ELR (cell line): Measurements from ENCODE around the gene VASP.

Source experiments
- DNase-seq: peaks from one replicate; pipeline ENCODE4 v3.0.0-alpha.2; 2015; ENCODE audit warnings: low read depth

The VASP gene

DNA sequence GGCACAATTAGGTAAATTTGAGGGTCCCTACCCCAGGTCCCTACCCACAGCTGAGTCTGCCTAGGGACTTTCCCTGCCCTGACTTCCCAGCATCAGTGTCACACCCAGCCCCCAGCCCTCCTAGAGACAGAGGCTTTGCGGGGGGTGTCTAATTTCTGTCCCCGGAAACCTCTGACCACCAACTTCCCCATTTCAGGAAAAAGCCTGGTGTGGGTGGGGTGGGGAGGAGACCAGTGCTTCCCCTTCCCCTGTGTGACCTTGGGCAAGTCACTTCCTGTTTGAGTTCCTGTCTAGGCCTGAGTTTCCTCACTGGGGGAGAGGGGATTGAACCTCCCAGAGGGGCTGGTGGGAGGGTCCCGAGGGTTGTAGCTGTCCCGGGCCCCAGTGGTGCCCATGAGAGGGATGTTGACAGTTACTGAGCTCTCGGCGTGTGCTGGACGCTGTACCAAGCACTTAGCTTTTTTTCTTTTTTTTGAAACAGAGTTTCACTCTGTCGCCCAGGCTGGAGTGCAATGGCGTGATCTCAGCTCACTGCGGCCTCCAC is 7.9 kb downstream of the VASP start:
- no peak for DNase-seq

DNA sequence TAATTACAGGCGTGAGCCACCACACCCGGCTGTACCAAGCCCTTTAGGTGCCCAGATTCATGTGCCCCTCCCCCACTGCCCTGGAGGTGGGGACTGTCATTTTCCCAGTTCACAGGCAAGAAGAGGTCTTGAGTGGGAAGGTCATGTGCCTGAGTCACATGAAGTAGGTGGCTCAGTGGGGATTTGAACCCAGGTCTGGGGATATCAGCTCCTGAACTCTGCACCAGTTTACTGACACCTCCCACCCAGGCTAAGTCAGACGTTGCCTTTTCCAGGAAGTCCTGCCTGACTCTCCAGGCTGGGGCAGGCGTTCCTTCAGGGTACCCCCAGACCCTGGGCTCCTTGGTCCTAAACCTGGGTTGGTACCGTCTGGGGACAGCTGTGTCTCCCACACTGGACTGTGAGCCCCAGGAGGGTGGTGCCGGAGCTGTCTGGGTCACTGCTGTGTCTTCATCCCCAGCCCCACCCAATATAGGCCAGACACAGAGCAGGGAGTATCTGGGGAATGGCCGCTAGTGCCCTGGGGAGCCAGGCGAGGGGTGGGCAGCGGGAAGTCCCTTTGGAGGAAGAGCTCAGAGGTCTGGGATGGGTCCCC is 8.6 kb downstream of the VASP start:
- no peak for DNase-seq

DNA sequence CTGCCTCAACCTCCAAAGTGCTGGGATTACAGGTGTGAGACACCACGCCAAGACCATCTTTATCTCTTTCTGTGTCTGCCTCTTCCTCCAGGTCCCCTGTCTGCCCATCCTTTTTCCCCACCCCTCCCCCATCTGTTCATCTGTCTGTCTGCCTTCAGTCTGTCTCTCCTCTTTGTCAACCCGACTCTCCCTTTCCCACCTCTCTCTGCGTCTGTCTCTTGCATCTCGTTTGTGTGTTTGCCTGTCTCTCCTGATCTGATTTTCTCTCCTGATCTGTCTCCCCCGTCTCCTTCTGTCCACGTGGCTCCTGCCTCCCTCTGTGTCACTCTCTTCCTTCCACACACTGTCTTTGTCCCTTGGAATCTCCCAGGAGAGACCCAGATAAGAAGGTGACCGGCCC is 10.0 kb downstream of the VASP start:
- no peak for DNase-seq

DNA sequence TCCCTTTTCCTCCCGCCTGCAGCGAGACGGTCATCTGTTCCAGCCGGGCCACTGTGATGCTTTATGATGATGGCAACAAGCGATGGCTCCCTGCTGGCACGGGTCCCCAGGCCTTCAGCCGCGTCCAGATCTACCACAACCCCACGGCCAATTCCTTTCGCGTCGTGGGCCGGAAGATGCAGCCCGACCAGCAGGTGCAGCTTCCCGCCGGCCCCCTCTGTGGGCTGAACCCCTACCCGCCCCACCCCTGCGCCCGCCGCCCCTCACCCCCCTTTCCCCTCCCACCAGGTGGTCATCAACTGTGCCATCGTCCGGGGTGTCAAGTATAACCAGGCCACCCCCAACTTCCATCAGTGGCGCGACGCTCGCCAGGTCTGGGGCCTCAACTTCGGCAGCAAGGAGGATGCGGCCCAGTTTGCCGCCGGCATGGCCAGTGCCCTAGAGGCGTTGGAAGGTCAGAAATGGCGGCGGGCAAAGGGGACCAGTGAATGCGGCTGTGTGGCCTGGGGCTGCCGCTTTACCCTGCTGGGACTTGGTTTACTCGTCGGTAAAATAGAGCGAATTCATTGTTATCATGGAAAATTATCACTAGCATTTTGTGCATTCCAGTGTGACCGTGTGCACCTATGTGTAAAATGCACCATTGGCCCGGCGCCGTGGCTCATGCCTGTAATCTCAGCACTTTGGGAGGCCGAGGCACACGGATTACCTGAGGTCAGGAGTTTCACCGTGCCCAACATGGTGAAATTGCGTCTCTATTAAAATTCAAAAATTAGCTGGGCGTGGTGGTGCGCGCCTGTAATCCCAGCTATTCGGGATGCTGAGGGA is 10.6 kb downstream of the VASP start:
- DNase-seq: no peak

DNA sequence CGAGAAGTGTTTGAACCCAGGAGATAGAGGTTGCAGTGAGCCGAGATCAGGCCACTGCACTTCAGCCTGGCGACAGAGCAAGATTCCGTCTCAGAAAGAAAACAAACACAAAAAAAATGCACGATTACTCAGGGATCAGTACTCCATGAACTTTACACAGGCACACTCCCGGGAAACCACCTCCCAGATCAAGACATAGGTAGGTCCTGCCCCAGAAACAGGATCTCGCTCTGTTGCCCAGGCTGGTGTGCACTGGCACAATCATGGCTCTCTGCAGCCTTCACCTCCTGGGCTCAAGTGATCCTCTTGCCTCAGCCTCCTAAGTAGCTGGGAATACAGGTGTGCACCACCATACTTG is 11.2 kb downstream of the VASP start:
- DNase-seq: no peak

DNA sequence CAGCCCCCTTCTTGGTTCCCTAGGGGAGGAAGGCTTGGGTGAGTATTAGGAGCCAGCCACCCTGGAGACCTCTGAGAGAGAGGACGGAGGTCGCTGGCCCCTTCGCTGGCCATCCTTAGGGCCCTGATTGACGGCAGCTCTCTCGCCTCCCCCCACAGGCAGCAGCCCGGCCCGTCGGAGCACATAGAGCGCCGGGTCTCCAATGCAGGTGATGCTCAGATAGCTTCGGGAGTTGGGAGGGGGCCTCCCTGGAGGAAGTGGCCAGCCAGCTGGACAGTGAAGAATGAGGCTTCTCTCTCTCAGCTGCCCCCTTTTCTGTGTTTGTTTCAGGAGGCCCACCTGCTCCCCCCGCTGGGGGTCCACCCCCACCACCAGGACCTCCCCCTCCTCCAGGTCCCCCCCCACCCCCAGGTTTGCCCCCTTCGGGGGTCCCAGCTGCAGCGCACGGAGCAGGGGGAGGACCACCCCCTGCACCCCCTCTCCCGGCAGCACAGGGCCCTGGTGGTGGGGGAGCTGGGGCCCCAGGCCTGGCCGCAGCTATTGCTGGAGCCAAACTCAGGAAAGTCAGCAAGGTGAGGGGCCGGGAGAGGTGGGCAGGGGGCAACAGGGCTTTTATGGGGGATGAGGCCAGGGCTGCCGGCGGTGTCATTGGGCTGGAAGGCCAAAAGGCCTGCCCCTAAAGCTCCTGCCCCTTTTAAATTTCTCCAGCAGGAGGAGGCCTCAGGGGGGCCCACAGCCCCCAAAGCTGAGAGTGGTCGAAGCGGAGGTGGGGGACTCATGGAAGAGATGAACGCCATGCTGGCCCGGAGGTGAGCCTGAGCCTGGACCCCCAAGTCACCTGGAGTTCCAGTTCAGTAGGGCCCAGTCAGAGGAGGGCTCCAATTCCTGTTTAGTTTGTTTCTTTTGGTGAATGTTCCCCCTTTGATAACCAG is 15.0 kb downstream of the VASP start:
- DNase-seq: no peak

DNA sequence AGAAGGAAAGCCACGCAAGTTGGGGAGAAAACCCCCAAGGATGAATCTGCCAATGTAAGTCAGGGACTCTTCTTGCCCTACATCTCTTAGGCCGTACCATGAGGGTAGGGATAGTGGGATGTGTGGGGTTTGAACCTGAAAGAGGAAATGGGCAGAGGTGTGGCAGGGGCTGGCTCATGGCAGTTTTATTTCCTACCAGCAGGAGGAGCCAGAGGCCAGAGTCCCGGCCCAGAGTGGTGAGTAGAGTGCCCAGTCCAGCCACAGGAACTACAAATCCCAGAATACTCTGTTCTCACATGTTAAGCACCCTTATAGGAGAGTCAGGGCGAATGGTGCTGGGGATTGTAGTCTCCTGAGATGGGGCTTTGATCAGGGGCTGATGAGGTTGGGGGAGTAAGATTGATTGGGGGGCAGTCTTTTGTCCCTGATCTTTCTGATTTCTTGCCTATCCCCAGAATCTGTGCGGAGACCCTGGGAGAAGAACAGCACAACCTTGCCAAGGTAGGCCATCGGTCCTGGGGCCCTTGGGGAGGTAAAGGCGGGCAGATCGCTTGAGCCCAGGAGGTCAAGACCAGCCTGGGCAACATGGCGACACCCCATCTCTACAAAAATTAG is 16.5 kb downstream of the VASP start:
- peak; percentile 90 for DNase-seq

DNA sequence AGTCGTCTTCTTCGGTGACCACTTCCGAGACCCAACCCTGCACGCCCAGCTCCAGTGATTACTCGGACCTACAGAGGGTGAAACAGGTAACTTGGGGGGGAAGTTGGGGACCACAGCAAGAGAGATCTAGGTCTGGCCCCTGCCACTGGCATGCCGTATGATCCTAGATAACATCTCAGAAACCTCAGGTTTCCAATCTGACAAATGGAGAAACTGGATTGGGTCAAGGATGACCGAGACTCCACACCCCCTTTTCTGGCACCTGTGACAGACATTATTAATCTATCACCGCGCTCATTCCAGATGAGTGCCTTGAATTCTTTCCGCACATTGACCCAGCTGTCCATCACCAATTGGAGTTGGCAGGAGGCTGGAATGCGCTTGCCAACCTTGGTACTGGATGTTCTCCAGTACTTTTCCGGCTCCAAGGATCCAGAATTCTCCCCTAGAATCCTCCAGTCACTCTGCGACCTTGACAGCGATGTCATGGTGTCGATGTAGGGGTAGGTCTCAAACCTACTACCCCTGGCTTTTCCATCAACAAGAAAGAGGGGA is 17.4 kb downstream of the VASP start:
- DNase-seq: no peak

DNA sequence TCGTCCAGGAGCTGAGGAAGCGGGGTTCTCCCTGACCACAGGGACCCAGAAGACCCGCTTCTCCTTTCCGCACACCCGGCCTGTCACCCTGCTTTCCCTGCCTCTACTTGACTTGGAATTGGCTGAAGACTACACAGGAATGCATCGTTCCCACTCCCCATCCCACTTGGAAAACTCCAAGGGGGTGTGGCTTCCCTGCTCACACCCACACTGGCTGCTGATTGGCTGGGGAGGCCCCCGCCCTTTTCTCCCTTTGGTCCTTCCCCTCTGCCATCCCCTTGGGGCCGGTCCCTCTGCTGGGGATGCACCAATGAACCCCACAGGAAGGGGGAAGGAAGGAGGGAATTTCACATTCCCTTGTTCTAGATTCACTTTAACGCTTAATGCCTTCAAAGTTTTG is 18.9 kb downstream of the VASP start:
- peak; percentile 82 for DNase-seq

DNA sequence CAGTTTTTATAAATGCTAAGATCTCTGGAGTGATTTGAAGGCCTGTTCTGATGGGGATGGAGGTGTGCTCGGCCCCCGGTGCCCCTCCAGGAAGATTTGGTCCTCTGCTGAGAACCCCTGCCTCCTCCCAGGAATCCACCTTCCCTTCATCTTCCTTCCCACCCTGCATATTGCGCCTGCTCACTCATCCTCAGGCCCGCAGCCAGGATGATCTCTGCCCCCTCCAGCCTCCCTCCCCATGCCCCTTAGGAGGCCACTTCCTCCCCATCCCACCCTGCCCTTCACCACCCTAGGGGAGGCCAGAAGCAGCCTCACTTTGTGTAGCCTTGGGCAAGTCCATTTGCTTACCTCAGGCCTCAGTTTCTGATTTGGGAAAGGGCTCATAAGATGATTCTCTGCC is 19.7 kb downstream of the VASP start:
- DNase-seq: no peak

DNA sequence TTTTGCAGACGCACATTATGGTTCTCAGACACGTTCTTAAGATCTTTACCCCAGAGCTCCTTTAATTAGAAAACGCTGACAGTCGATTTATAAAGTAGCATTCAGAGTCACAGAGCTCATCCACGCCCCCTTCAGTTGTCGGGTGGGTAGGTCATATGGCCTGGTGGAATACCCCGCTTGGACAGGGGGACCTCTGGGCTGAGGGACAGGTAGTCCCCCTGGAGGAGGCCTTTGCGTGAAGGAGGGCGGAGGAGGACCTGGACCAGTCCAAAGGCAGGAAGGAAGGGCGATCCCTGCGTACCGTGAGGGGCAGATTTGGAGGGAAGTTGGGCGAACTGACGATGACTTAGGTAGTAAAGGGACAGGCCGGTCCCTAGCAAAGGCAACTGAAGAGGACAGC is 20.5 kb downstream of the VASP start:
- no peak for DNase-seq

DNA sequence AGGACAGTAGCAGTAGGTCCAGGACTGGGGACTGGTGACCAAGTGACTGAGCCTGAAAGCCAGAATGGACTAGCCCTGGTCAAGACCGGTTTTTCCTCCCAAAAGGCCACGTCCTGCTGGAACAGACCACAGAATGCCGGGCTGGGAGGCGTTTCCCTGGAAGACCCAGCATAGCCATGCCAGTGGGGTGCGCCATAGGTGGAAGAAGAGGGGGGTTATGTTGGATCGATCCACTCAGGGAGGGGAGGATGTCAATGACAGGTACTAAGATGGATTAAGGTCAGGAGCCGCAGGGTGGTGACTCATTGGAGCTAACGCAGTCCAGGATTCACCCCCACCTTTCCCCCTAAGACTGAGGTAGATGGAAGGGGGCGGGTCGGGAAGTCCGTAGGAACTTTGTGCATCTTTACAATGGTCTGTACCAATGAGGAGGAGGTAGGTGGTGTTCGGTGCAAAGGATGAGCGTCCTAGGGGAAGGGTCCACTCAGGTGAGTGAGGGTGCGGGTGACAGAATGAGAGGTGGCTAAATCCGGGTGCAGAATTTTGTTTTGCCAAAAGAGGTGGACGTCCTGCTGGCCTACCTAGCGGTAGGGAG is 21.0 kb downstream of the VASP start:
- DNase-seq: peak; percentile 58

DNA sequence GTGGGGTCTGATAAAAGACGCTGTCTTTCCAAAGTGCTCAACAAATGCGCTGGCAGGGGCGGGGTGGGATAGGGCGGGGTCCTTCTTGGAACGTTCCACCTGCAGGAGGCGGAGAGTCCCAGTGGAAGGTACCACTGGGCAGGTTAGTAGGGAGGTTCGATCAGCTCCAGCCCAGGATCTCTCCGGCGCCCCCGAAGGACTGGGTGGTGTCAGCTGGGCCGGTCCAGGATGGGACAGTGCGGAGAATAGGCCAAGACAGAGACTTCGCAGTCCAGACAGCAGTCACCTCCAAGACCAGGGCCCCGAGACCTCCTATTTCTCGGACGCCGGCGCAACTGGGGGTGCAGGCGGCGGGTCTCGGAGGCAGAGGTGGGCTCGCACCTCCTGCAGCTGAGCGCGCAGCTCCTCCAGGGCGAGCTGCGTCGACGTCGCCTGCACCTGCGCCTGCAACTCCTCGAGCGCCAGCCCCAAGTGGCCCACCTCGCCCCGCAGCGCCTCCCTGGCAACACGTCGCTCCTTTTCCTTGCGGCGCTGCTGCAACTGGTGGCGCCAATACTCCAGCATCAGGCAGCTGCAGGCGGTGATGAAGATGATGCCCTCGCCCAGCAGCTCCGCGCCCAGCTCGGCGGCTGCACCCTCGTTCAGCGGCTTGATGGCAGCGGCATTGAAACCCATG is 21.6 kb downstream of the VASP start:
- no peak for DNase-seq

DNA sequence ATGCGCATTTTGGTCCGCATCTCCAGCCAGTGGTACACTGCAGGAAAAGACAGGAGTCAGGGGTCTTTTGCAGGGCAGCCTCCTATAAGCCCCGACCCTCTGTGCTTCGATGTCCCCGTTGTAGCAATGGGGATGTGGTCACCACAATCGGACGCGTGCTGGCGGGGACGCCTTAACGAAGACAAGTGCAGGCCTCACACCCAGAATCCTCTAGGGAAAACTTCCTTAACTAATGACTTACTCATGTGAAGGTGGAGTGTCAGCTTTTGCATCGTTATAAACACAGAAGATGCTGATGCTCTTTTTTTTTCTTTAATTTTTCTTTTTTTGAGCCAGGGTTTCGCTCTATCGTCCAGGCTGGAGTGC is 22.1 kb downstream of the VASP start:
- DNase-seq: no peak

DNA sequence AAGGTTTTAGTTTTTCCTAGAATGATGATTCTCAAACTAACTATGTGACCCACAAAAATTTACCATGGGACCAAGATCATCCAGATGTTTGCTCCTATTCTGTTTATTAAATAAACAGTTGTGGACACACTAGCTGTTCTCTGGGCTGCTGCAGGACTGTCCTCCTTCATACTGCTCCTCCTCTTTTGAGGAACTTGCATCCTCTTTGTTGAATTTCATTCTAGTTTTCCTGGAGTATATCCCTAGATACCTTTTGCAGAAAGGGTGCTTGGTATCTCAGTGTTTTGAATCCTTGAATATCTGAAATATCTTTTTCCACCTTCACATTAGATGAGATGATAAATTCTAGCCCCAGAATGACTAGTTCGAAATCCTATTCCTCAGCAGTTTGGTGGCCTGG is 24.1 kb downstream of the VASP start:
- no peak for DNase-seq

DNA sequence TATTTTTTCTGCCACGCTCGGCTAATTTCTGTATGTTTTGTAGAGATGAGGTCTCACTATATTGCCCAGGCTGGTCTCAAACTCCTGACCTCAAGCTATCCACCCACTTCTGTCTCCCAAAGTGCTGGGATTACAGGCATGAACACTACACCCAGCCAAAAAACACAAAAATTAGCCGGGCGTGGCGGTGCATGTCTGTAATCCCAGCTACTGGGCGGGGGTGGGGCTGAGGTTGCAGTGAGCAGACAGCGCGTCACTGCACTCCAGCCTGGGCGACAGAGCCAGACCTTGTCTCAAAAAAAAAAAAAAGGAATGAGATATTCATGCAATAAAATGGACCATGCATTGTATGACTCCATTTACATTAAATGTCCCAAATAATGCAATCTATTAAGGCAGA is 32.2 kb downstream of the VASP start:
- DNase-seq: no peak

DNA sequence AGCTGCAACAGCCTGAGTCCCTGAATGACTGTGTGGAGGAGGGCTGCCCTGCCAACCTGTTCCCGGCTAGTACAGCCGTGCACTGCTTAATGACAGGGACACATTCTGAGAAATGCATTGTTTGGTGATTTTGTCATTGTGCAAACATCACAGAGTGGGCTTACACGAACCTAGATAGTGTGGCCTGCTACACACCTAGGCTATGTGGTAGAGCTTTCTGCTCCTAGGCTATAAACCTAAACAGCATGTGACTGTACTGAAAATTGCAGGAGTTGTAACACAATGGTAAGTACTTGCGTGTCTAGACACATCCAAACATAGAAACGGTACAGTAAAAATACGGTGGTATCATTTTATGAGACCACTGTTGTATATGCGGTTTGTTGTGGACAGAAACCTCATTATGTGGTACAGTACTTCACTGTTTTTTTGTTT is 35.0 kb downstream of the VASP start:
- DNase-seq: no peak

DNA sequence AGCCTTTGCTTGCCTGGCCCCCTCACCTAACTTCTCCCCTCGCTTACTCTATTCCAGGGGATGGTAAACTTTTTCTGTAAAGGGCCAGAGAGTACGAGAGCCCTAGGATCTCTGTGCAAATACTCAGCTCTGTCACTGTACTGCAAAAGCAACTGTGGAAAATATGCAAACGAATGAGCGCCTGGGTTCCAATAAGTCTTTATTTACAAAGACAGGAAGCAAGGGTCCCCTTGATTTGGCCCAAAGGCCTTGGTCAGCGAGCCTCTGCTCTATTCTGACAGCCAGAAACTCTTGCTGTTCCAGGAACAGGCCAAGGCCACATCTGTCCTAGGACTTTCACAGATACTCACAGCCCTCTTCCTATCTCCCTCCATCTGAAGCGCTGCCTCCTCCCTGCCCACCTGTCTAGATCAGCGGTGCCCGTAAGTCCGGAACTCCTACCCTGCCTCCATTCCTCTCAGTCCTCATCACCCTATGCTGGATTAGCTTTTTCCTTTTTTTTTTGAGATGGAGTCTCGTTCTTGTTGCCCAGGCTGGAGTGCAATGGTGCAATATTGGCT is 40.0 kb downstream of the VASP start:
- no peak for DNase-seq

DNA sequence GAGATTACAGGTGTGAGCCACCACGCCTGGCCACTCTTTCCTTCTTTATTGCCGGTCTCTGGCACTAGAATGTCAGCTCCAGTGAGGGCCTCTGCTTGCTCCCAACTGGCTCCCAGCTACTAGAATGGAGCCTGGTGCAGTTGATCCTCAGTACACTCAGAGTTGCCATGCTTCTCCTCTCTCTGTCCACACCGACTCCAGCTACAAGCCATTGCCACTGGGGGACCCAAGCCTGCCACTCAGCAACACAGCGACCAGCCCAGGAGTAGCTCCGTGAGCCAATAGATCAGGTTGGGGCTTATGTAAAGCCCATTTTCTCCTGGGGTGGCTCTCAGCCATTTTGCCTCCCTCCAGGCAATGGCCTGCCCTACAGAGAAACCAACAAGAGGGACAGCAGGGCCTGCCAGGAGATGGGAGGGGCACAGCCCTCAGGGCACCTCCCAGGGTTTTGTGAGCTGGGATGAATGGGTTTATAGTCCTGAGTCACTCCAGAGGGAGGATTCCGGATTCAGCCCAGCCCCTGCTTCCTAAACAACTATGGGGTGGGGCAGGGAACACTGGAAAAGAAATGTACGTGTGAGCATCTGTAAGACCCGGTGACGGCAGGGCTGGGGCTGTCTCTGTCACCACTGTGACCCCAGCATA is 40.8 kb downstream of the VASP start:
- DNase-seq: peak; percentile 80

DNA sequence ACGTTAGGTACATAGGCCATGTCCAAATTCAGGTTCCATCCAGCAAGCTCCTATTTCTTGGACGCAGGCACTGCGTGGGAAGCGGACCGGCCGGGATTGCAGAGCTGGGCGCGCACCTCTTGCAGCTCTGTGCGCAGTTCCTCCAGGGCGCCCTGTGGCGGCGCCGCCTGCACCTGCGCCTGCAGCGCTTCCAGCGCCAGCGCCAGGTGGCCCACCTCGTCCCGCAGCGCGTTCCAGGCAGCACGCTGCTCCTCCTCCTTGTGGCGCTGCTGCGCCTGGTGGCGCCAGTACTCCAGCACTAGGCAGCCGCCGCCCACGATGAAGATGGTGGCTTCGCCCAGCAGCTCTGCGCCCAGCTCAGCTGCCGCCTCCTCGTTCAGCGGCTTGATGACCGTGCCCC is 46.2 kb downstream of the VASP start:
- DNase-seq: no peak
